SK-N-SH treated with all-trans-retinoic acid at 6 μM for 48 hours (cell line): ENCODE data around the gene ITPRIPL2.

Experiments used
- ATAC-seq: fragments of 200-7000 bp; cut with Tn5 transposase; 3 replicates; pipeline ENCODE4 v1.9.1; 2020; ENCODE audit warnings: mild to moderate bottlenecking, moderate library complexity
- ARNTL ChIP-seq: fragments of 450-650 bp; formaldehyde crosslinking; IDR thresholded peaks from 2 replicates; pipeline ENCODE4 v1.5.0; 2020; ENCODE audit warnings: low read depth, mild to moderate bottlenecking, moderate library complexity, borderline replicate concordance
- BACH2 ChIP-seq: fragments of 250-450 bp; sonication (Bioruptor Pico); IDR thresholded peaks from 2 replicates; pipeline ENCODE4 v1.9.0; 2021; ENCODE audit warnings: mild to moderate bottlenecking, borderline replicate concordance
- CSDC2 ChIP-seq: fragments of 250-450 bp; sonication (Bioruptor Pico); IDR thresholded peaks from 2 replicates; pipeline ENCODE4 v1.5.0; 2020; ENCODE audit warnings: mild to moderate bottlenecking, moderate library complexity
- CSRNP3 ChIP-seq: fragments of 250-450 bp; sonication (Bioruptor Pico); IDR thresholded peaks from 2 replicates; pipeline ENCODE4 v1.5.1; 2021; ENCODE audit warnings: mild to moderate bottlenecking, moderate library complexity
- ESRRG ChIP-seq: fragments of 250-450 bp; sonication (Bioruptor Pico); IDR thresholded peaks from 2 replicates; pipeline ENCODE4 v1.6.1; 2021; ENCODE audit warnings: mild to moderate bottlenecking
- GLIS3 ChIP-seq: fragments of 250-450 bp; sonication (Bioruptor Pico); IDR thresholded peaks from 2 replicates; pipeline ENCODE4 v1.5.0; 2020; ENCODE audit warnings: mild to moderate bottlenecking, moderate library complexity
- ISL1 ChIP-seq: fragments of 250-450 bp; sonication (Bioruptor Pico); IDR thresholded peaks from 2 replicates; pipeline ENCODE4 v2.1.2; 2022; ENCODE audit warnings: mild to moderate bottlenecking, moderate library complexity
- OSR1 ChIP-seq: fragments of 250-450 bp; sonication (Bioruptor Pico); IDR thresholded peaks from 2 replicates; pipeline ENCODE4 v1.8.0; 2022; ENCODE audit warnings: moderate library complexity, mild to moderate bottlenecking, inconsistent platforms
- PATZ1 ChIP-seq: fragments of 250-450 bp; sonication (Bioruptor Pico); IDR thresholded peaks from 2 replicates; pipeline ENCODE4 v1.8.0; 2020; ENCODE audit warnings: mild to moderate bottlenecking, moderate library complexity, borderline replicate concordance
- POU6F1 ChIP-seq: fragments of 250-450 bp; sonication (Bioruptor Pico); IDR thresholded peaks from 2 replicates; pipeline ENCODE4 v1.8.0; 2021; ENCODE audit warnings: low read depth, mild to moderate bottlenecking, moderate library complexity, borderline replicate concordance
- PPARA ChIP-seq: fragments of 250-450 bp; sonication (Bioruptor Pico); IDR thresholded peaks from 2 replicates; pipeline ENCODE4 v1.5.0; 2020; ENCODE audit warnings: mild to moderate bottlenecking, borderline replicate concordance
- RARB ChIP-seq: fragments of 250-450 bp; sonication (Bioruptor Pico); IDR thresholded peaks from 2 replicates; pipeline ENCODE4 v1.8.0; 2021; ENCODE audit warnings: mild to moderate bottlenecking, moderate library complexity
- SNAI2 ChIP-seq: fragments of 250-450 bp; sonication (Bioruptor Pico); IDR thresholded peaks from 2 replicates; pipeline ENCODE4 v1.5.0; 2020; ENCODE audit warnings: mild to moderate bottlenecking, moderate library complexity
- TCF4 ChIP-seq: fragments of 250-450 bp; sonication (Bioruptor Pico); IDR thresholded peaks from 2 replicates; pipeline ENCODE4 v1.8.0; 2021; ENCODE audit warnings: mild to moderate bottlenecking, moderate library complexity, borderline replicate concordance
- TOX ChIP-seq: fragments of 250-450 bp; sonication (Bioruptor Pico); IDR thresholded peaks from 2 replicates; pipeline ENCODE4 v1.8.0; 2021; ENCODE audit warnings: mild to moderate bottlenecking, moderate library complexity, borderline replicate concordance
- TSHZ2 ChIP-seq: fragments of 250-450 bp; sonication (Bioruptor Pico); IDR thresholded peaks from 2 replicates; pipeline ENCODE4 v1.5.0; 2020; ENCODE audit warnings: mild to moderate bottlenecking, moderate library complexity
- ZC3H10 ChIP-seq: fragments of 250-450 bp; sonication (Bioruptor Pico); IDR thresholded peaks from 2 replicates; pipeline ENCODE4 v1.5.1; 2021; ENCODE audit warnings: mild to moderate bottlenecking, moderate library complexity
- ZFP3 ChIP-seq: fragments of 250-450 bp; sonication (Bioruptor Pico); IDR thresholded peaks from 2 replicates; pipeline ENCODE4 v1.5.0; 2020; ENCODE audit warnings: mild to moderate bottlenecking, moderate library complexity
- ZNF565 ChIP-seq: fragments of 450-650 bp; formaldehyde crosslinking; conservative IDR thresholded peaks from 2 replicates; pipeline ENCODE4 v1.5.0; 2020; ENCODE audit warnings: low read depth, mild to moderate bottlenecking, moderate library complexity
- ZNF70 ChIP-seq: fragments of 450-650 bp; formaldehyde crosslinking; IDR thresholded peaks from 2 replicates; pipeline ENCODE4 v1.5.0; 2020; ENCODE audit warnings: mild to moderate bottlenecking, moderate library complexity
- ZNF8 ChIP-seq: fragments of 450-650 bp; formaldehyde crosslinking; IDR thresholded peaks from 2 replicates; pipeline ENCODE4 v1.5.0; 2020; ENCODE audit warnings: mild to moderate bottlenecking, moderate library complexity

The ITPRIPL2 gene

GRCh38 chr16:19137201-19138128 is 23.7 kb downstream of the ITPRIPL2 start:
- no peak for TF ChIP-seq ZC3H10 (CRISPR knock-in tag)
- TF ChIP-seq TCF4 (CRISPR knock-in tag) = no peak
- TF ChIP-seq BACH2 = no peak
- no peak for TF ChIP-seq TSHZ2
- no peak for TF ChIP-seq ESRRG (CRISPR knock-in tag)
- TF ChIP-seq PPARA (CRISPR knock-in tag) = no peak
- TF ChIP-seq ZNF8 = no peak
- TF ChIP-seq ZFP3 (CRISPR knock-in tag) = no peak
- TF ChIP-seq PATZ1 = no peak
- no peak for TF ChIP-seq TOX (CRISPR knock-in tag)
- no peak for TF ChIP-seq ZNF565
- TF ChIP-seq GLIS3 (CRISPR knock-in tag) = no peak
- TF ChIP-seq ARNTL (CRISPR knock-in tag) = no peak
- TF ChIP-seq OSR1 (CRISPR knock-in tag) = no peak
- TF ChIP-seq ISL1 (CRISPR knock-in tag) = no peak
- TF ChIP-seq CSRNP3 (CRISPR knock-in tag) = no peak
- no peak for TF ChIP-seq SNAI2
- no peak for TF ChIP-seq RARB (CRISPR knock-in tag)
- TF ChIP-seq POU6F1 (CRISPR knock-in tag) = no peak
- no peak for TF ChIP-seq CSDC2 (CRISPR knock-in tag)
- ATAC-seq = peak; percentile 53

- peak; percentile 20; the same call in 2 of the 3 replicates for ATAC-seq
- TF ChIP-seq ISL1 (CRISPR knock-in tag) (no peak), TSHZ2 (no peak), ZNF70 (CRISPR knock-in tag) (no peak), CSDC2 (CRISPR knock-in tag) (no peak), PATZ1 (no peak), TCF4 (CRISPR knock-in tag) (no peak), GLIS3 (CRISPR knock-in tag) (no peak), PPARA (CRISPR knock-in tag) (no peak), CSRNP3 (CRISPR knock-in tag) (no peak), POU6F1 (CRISPR knock-in tag) (no peak)
Measured at GRCh38 chr16:19138601-19139000, 24.8 kb downstream of the ITPRIPL2 start.
